LNCaP clone FGC (cell line): Measurements from ENCODE around the gene SYT15.
A peak's percentile ranks its signal among the peaks of the same experiment; 100 is the strongest.
"Not testable (repeated sequence)": the region's sequence is repeated elsewhere in the genome, so short reads cannot be mapped to it uniquely, and the experiment has no call there.

Experiments used
- DNase-seq: peaks from one replicate; pipeline ENCODE4 v3.0.0-alpha.2; 2011; ENCODE audit warnings: low read depth
- H3K4me3 ChIP-seq: 2 replicates; pipeline ENCODE4 v1.5.1; 2011; ENCODE audit warnings: mild to moderate bottlenecking, low read depth, low read length, control low read depth
- TF ChIP-seq, protein P1 (sequence below): IDR thresholded peaks from 2 replicates; pipeline ENCODE4 v1.5.1; 2012; ENCODE audit warnings: mild to moderate bottlenecking; ENCODE audit not compliant: control insufficient read depth, insufficient read depth; ENCODE audit errors: extremely low read depth

SYT15 gene

GRCh38 chr10:46560952-46561351, 18.0 kb upstream of the SYT15 start:
- H3K4me3 ChIP-seq = no peak overlapping the region
- DNase-seq = no peak
- TF ChIP-seq, protein P1, sequence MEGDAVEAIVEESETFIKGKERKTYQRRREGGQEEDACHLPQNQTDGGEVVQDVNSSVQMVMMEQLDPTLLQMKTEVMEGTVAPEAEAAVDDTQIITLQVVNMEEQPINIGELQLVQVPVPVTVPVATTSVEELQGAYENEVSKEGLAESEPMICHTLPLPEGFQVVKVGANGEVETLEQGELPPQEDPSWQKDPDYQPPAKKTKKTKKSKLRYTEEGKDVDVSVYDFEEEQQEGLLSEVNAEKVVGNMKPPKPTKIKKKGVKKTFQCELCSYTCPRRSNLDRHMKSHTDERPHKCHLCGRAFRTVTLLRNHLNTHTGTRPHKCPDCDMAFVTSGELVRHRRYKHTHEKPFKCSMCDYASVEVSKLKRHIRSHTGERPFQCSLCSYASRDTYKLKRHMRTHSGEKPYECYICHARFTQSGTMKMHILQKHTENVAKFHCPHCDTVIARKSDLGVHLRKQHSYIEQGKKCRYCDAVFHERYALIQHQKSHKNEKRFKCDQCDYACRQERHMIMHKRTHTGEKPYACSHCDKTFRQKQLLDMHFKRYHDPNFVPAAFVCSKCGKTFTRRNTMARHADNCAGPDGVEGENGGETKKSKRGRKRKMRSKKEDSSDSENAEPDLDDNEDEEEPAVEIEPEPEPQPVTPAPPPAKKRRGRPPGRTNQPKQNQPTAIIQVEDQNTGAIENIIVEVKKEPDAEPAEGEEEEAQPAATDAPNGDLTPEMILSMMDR = no peak

- peak; percentile 55 for DNase-seq
- H3K4me3 ChIP-seq = not testable (repeated sequence)
- TF ChIP-seq, protein P1 = peak; percentile 87
Measured at GRCh38 chr10:46565591-46566332, 13.2 kb upstream of the SYT15 start.

DNA sequence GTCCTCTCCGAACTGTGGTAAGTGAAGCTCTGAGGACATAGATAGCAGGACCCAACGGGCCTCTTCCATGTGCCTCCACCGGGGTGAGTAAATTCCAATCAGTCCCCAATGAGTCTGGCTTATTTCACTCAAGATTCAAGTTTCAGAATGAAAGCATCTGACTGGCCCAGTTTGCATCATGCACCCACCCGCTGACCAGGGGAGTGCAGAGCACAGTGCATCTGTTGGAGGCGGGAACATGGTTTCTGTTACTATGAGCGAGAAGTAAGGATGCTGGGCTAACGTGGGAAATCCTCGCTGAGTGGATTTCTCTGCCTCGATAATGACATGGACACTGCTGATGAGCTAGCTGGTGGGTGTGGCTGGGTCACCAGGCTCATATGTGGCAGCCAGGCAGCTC, 11.8 kb upstream of the SYT15 start:
- not testable (repeated sequence) for H3K4me3 ChIP-seq, DNase-seq

- DNase-seq = not testable (repeated sequence)
Measured at GRCh38 chr10:46570655-46571054, 8.3 kb upstream of the SYT15 start.

GRCh38 chr10:46572765-46573164, 6.2 kb upstream of the SYT15 start:
- not testable (repeated sequence) for H3K4me3 ChIP-seq, DNase-seq

More at GRCh38 chr10:46570655-46571054, 8.3 kb upstream of the SYT15 start:
- not testable (repeated sequence) for H3K4me3 ChIP-seq

DNA sequence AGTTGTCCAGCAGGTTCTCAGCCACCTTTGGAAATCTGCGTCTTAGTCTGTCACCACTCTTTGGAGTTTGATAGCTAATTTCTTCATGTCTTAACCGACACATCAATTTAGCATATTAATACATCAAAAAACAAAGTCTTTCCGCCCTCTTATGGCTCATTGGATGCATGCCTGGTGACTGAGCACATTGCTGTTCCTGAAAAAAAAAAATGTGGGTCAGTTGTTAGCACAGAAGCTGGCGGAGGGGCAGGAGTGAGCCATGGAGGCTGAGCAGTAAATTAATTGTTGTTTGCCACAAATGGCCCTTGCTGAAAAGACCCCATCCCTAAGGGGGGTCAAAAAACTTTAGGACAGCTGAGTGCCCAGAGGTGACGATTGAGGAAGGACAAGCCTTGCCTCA, 5.6 kb upstream of the SYT15 start:
- DNase-seq, H3K4me3 ChIP-seq: not testable (repeated sequence)

DNA sequence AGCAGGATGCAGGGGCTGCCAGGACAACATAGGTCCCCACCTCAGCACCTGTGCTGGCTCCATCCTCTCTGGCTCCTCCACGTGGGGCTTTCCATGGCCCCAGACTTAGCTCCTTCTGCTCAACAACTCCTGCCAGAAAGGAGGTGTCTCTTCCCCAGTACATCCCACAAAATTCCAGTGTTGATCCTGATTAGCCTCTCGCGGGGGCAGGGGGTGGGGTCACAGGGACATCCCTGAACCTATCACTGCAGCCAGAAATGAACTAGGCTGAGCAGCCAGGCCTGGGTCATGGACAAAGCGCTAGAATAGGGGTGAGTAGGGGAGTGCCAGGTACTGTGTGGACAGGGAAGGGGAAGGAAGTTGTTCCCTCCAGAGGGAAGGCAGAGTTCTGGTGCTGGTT, 5.0 kb upstream of the SYT15 start:
- not testable (repeated sequence) for H3K4me3 ChIP-seq, DNase-seq

DNA sequence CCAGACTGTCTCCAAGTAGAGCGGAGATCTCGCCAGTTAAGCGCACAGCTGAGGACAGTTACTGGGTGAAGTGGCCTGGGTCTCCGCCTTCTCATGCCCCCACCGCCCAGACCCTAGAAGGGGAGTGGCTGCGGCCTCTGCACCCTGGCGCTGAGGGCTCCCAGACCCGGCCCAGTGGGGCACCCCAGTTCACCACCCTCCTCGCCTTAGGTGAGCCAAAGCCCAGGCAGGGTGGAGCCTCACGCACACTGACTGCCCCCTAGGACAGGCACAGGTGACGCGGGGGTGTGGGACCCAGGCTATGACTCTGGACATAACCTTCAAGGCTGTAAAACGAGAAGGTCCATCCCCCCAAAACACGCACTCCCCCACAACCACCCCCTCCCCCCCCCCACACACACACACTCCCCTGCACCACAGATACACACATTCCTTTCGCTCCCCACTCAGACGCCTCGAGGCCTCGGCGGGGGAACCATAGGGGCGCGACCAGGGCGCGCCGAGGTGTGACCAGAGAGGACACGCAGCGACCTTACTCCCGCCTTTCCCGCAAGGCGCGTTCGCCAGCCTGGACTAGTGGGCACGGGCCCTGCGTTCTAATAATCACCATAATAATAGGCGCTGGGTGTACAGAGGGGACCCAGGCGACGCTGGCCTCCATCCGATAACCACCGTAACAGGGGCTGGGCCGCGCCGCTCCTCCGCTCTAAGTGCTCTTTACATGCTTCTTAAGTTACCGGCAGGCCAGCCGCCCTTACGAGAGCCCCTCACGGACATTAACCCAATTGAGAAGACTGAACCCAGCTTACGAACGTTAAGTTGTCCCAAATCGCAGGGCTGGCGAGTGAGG, 1.1 kb upstream of the SYT15 start:
- H3K4me3 ChIP-seq, DNase-seq: not testable (repeated sequence)

GRCh38 chr10:46579378-46579777, 450 bp downstream of the SYT15 start:
- not testable (repeated sequence) for DNase-seq, H3K4me3 ChIP-seq

GRCh38 chr10:46581997-46582396, 3.1 kb downstream of the SYT15 start:
- H3K4me3 ChIP-seq, DNase-seq: not testable (repeated sequence)

GRCh38 chr10:46582568-46582967, 3.6 kb downstream of the SYT15 start:
- not testable (repeated sequence) for H3K4me3 ChIP-seq, DNase-seq

DNA sequence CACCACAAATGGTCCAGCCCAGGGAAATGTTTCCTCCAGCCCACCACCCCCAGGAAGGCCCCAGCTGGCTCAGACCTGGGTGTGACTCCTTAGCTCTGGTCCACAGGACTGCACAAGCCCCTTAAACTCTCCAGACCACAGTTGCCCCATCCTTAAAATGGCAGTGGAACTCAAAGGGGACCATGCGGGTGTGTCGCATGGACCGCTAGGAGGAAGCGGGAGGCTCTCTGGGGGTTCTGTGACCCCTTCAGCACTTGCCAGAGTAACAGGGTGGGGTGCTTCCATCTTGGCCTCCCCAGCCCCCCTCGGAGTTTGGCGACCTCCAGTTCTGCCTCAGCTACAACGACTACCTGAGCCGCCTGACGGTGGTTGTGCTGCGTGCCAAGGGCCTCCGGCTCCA, 5.3 kb downstream of the SYT15 start:
- not testable (repeated sequence) for DNase-seq, H3K4me3 ChIP-seq

GRCh38 chr10:46585246-46585645, 6.3 kb downstream of the SYT15 start:
- DNase-seq, H3K4me3 ChIP-seq: not testable (repeated sequence)

GRCh38 chr10:46587546-46587945, 8.6 kb downstream of the SYT15 start:
- DNase-seq, H3K4me3 ChIP-seq: not testable (repeated sequence)

DNA sequence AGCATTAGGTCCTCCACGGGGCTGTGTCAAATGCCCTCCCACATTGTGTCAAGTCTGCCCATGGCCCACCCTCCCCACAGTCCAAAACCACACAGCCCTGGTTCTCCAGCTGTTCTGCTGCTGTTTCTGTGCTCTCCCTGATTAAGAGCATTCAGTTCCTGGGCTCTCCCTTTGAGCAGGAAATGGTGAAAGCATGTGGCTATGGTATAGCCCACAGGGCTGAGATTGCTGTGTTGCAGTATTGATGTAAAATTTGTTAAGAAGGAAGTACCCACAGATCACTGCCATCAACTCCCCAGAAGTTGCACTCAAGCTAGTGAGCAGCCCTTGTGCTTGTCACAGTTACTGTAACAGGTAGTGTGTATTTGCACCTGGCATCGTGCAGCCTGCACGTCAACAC, 9.3 kb downstream of the SYT15 start:
- H3K4me3 ChIP-seq, DNase-seq: not testable (repeated sequence)

DNA sequence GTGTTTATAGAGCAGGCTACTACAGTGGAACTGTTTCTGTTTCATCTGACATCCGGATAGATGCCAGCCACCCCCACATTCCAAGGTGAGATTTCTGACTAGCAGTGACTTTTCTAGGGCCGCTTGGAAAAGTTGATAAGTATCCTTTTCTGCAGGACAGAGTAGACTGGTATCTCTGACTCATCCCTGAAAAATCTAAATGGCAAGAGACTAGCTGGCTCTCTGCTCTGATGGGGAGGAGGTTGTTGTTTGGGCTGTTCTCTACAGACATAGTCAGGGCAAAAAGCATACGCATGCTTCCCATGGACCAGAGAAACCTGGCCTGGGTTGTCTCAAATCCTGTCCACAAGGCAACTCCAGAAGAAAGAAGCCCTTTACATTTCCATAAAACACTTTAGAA, 10.7 kb downstream of the SYT15 start:
- not testable (repeated sequence) for DNase-seq, H3K4me3 ChIP-seq

GRCh38 chr10:46591053-46591452, 12.1 kb downstream of the SYT15 start:
- DNase-seq = not testable (repeated sequence)

More at GRCh38 chr10:46591053-46591452, 12.1 kb downstream of the SYT15 start:
- H3K4me3 ChIP-seq = not testable (repeated sequence)
